IMR-90 (cell line): Measurements from ENCODE around the gene GAL3ST2. TPM values are rescaled to one million over a fixed set of nuclear protein-coding genes. Genes with fewer than 3 reads are reported as not detected.

Source experiments
- ATAC-seq: fragments of 200-7000 bp; cut with Tn5 transposase; 2 replicates; pipeline ENCODE4 v1.9.1; 2020; ENCODE audit warnings: low read depth, mild to moderate bottlenecking, moderate library complexity
- BruUV-seq: library from RNA; stranded (reverse); fragments of 400-500 nt; replicated peaks from 2 replicates; lab custom pipeline; 2021; lab: Mats Ljungman, UMichigan
- CTCF ChIA-PET: fragments of 300-600 bp; formaldehyde crosslinking; extraction: SDS; loops from one replicate; lab custom pipeline; 2021; ENCODE audit warnings: antibody characterized with exemption; lab: Yijun Ruan, JAX
- POLR2A ChIA-PET: fragments of 300-600 bp; sonication (Branson Sonifier 250); formaldehyde crosslinking; loops from one replicate; lab custom pipeline; 2022; ENCODE audit warnings: antibody characterized with exemption; ENCODE audit not compliant: unreplicated experiment; lab: Charles Lee
- DNase-seq: peaks from one replicate; pipeline ENCODE4 v3.0.0; 2013
- H2AFZ ChIP-seq: replicated peaks from 2 replicates; pipeline ENCODE3; 2013; ENCODE audit warnings: low read length, mild to moderate bottlenecking; ENCODE audit not compliant: poor library complexity
- H2AK5ac ChIP-seq: 2 replicates; pipeline ENCODE4 v1.6.1; 2013; ENCODE audit warnings: low read depth, low read length, inconsistent platforms
- H2AK9ac ChIP-seq: replicated peaks from 2 replicates; pipeline ENCODE3; 2013; ENCODE audit warnings: mild to moderate bottlenecking, low read depth, low read length, moderate library complexity; ENCODE audit not compliant: poor library complexity
- H2BK120ac ChIP-seq: 2 replicates; pipeline ENCODE4 v1.6.1; 2013; ENCODE audit warnings: low read depth, low read length, inconsistent platforms
- H2BK15ac ChIP-seq: 3 replicates; pipeline ENCODE4 v1.6.1; 2013; ENCODE audit warnings: low read depth, low read length, inconsistent platforms
- H2BK20ac ChIP-seq: 2 replicates; pipeline ENCODE4 v1.6.1; 2013; ENCODE audit warnings: low read depth, mild to moderate bottlenecking, inconsistent platforms, low read length, moderate library complexity
- H2BK5ac ChIP-seq: 2 replicates; pipeline ENCODE4 v1.6.1; 2013; ENCODE audit warnings: mild to moderate bottlenecking, low read depth, low read length, inconsistent platforms; ENCODE audit not compliant: poor library complexity, severe bottlenecking
- H3K14ac ChIP-seq: replicated peaks from 2 replicates; pipeline ENCODE4 v1.6.1; 2013; ENCODE audit warnings: low read depth, low read length, inconsistent platforms
- H3K18ac ChIP-seq: 2 replicates; pipeline ENCODE4 v1.6.1; 2013; ENCODE audit warnings: low read depth, low read length, control low read depth
- H3K23ac ChIP-seq: 2 replicates; pipeline ENCODE4 v1.6.1; 2013; ENCODE audit warnings: low read depth, low read length, inconsistent platforms
- H3K27ac ChIP-seq: 2 replicates; pipeline ENCODE4 v1.5.1; 2013; ENCODE audit warnings: mild to moderate bottlenecking, control low read depth, low read length; ENCODE audit not compliant: insufficient read depth
- H3K27me3 ChIP-seq: 2 replicates; pipeline ENCODE4 v1.6.1; 2013; ENCODE audit warnings: low read length; ENCODE audit not compliant: control insufficient read depth, insufficient read depth
- H3K36me3 ChIP-seq: 2 replicates; pipeline ENCODE4 v1.6.1; 2013; ENCODE audit warnings: low read length, mixed read lengths; ENCODE audit not compliant: control insufficient read depth, insufficient read depth
- H3K4ac ChIP-seq: 2 replicates; pipeline ENCODE4 v1.6.1; 2013; ENCODE audit warnings: low read depth, low read length, inconsistent platforms
- H3K4me1 ChIP-seq: 2 replicates; pipeline ENCODE4 v1.6.1; 2013; ENCODE audit warnings: low read length, mixed read lengths; ENCODE audit not compliant: control insufficient read depth, insufficient read depth
- H3K4me2 ChIP-seq: 2 replicates; pipeline ENCODE4 v1.6.1; 2013; ENCODE audit warnings: low read depth, mild to moderate bottlenecking, control low read depth, low read length, moderate library complexity
- H3K4me3 ChIP-seq: 2 replicates; pipeline ENCODE4 v1.5.1; 2013; ENCODE audit warnings: low read depth, mild to moderate bottlenecking, control low read depth, low read length, moderate library complexity; ENCODE audit not compliant: insufficient read depth
- H3K56ac ChIP-seq: 2 replicates; pipeline ENCODE4 v1.6.1; 2013; ENCODE audit warnings: low read length, inconsistent platforms; ENCODE audit not compliant: insufficient read depth; ENCODE audit errors: extremely low read depth
- H3K79me1 ChIP-seq, 2 experiments: 2 replicates each; pipeline ENCODE4 v1.6.1; 2013; ENCODE audit warnings: low read length in 2 of 2, inconsistent platforms in 1 of 2, low read depth in 1 of 2
- H3K9ac ChIP-seq: 2 replicates; pipeline ENCODE4 v1.6.1; 2013; ENCODE audit warnings: low read depth, low read length, control low read depth
- H3K9me1 ChIP-seq: 2 replicates; pipeline ENCODE4 v1.6.1; 2013; ENCODE audit warnings: low read length, inconsistent platforms; ENCODE audit not compliant: insufficient read depth
- H3K9me3 ChIP-seq: 2 replicates; pipeline ENCODE4 v1.6.1; 2013; ENCODE audit warnings: low read length; ENCODE audit not compliant: control insufficient read depth, insufficient read depth
- H4K20me1 ChIP-seq: 2 replicates; pipeline ENCODE4 v1.6.1; 2013; ENCODE audit warnings: low read length, inconsistent platforms; ENCODE audit not compliant: insufficient read depth
- H4K5ac ChIP-seq: 2 replicates; pipeline ENCODE4 v1.6.1; 2013; ENCODE audit warnings: mild to moderate bottlenecking, low read depth, low read length, control low read depth
- H4K8ac ChIP-seq, 2 experiments: 2 replicates each; pipeline ENCODE4 v1.6.1; 2013; ENCODE audit warnings: low read depth in 2 of 2, low read length in 2 of 2, control low read depth in 1 of 2, inconsistent platforms in 1 of 2
- H4K91ac ChIP-seq: 2 replicates; pipeline ENCODE4 v1.6.1; 2013; ENCODE audit warnings: low read depth, low read length, inconsistent platforms; ENCODE audit not compliant: insufficient read depth
- BHLHE40 ChIP-seq: fragments of 150-350 bp; IDR thresholded peaks from 2 replicates; pipeline ENCODE4 v1.6.1; 2016; ENCODE audit warnings: mild to moderate bottlenecking, low read depth, low read length
- CEBPB ChIP-seq: IDR thresholded peaks from 2 replicates; pipeline ENCODE4 v1.6.1; 2012; ENCODE audit warnings: low read depth, low read length, improper control_type of control experiment
- FOS ChIP-seq: fragments of 150-350 bp; IDR thresholded peaks from 2 replicates; pipeline ENCODE4 v1.6.1; 2016; ENCODE audit warnings: low read depth, low read length
- MAFK ChIP-seq: IDR thresholded peaks from 2 replicates; pipeline ENCODE4 v1.6.1; 2012; ENCODE audit warnings: low read depth, low read length, improper control_type of control experiment
- MAZ ChIP-seq: IDR thresholded peaks from 2 replicates; pipeline ENCODE4 v1.6.1; 2012; ENCODE audit warnings: low read depth, mild to moderate bottlenecking, low read length, improper control_type of control experiment, moderate library complexity, borderline replicate concordance
- MXI1 ChIP-seq: IDR thresholded peaks from 2 replicates; pipeline ENCODE4 v1.6.1; 2012; ENCODE audit warnings: low read depth, mild to moderate bottlenecking, low read length, moderate library complexity, borderline replicate concordance
- NFE2L2 ChIP-seq: fragments of 150-350 bp; IDR thresholded peaks from 2 replicates; pipeline ENCODE4 v1.6.1; 2016; ENCODE audit warnings: low read depth, mild to moderate bottlenecking, low read length
- POLR2A ChIP-seq: IDR thresholded peaks from 2 replicates; pipeline ENCODE4 v1.6.1; 2012; ENCODE audit warnings: mild to moderate bottlenecking, low read depth, low read length
- RAD21 ChIP-seq: IDR thresholded peaks from 2 replicates; pipeline ENCODE4 v1.6.1; 2012; ENCODE audit warnings: low read length, improper control_type of control experiment
- RFX5 ChIP-seq: IDR thresholded peaks from 2 replicates; pipeline ENCODE4 v1.8.0; 2012; ENCODE audit warnings: low read depth, mild to moderate bottlenecking, low read length, moderate library complexity
- SMC3 ChIP-seq: fragments of 150-350 bp; IDR thresholded peaks from 2 replicates; pipeline ENCODE4 v1.6.1; 2016; ENCODE audit warnings: low read depth, mild to moderate bottlenecking, antibody characterized with exemption, low read length, moderate library complexity
- WGBS, 2 experiments: methylation state at CpG; one replicate each; pipeline versions ENCODE4 v1.1.5 to v1.1.7; 2013; ENCODE audit warnings: missing lambda C conversion rate in 2 of 2; ENCODE audit not compliant: insufficient read length in 1 of 2; ENCODE audit errors: extremely low coverage in 2 of 2; 5-methylcytosine and 5-hydroxymethylcytosine counted together
- dilution Hi-C: fragments of 300-500 bp; cut with HindIII; formaldehyde crosslinking; loops from one replicate; pipeline ENCODE4 v1.14.3; 2018; ENCODE audit warnings: low sequenced_read_pairs; ENCODE audit not compliant: unreplicated experiment
- in situ Hi-C: fragments of 300-500 bp; cut with MboI; formaldehyde crosslinking; loops from 3 replicates; pipeline ENCODE4 v1.14.3; 2019; ENCODE audit warnings: low sequenced_read_pairs, inconsistent platforms, mixed read lengths
- intact Hi-C: fragments of 100-400 bp; cut with micrococcal nuclease; formaldehyde crosslinking; loops from 2 replicates; pipeline ENCODE4 v1.10.0; 2022
- polyA plus RNA-seq, 3 experiments: library from polyadenylated mRNA; depleted of rRNA; stranded (reverse); fragments of >200 nt; gene quantifications; 2 replicates each; pipeline ENCODE4 v1.2.3, GENCODE V29; 2012; ENCODE audit warnings: low replicate concordance in 1 of 3
- total RNA-seq: library from RNA; depleted of rRNA; stranded (reverse); fragments of >200 nt; gene quantifications from 2 replicates; pipeline ENCODE4 v1.2.3, GENCODE V29; 2012
- TF ChIP-seq, protein P1 (sequence below): fragments of 150-350 bp; IDR thresholded peaks from 2 replicates; pipeline ENCODE4 v1.6.1; 2016; ENCODE audit warnings: low read depth, mild to moderate bottlenecking, low read length, moderate library complexity, borderline replicate concordance
- TF ChIP-seq, protein P2 (sequence below): fragments of 150-350 bp; IDR thresholded peaks from 2 replicates; pipeline ENCODE4 v1.6.1; 2017; ENCODE audit warnings: mild to moderate bottlenecking, antibody characterized with exemption, low read length, low read depth

Gene GAL3ST2
- total and polyA plus RNA-seq, 2 of the 4 experiments (the other 2 are of a cell fraction) = 0.07 TPM; not detected in 1

DNA sequence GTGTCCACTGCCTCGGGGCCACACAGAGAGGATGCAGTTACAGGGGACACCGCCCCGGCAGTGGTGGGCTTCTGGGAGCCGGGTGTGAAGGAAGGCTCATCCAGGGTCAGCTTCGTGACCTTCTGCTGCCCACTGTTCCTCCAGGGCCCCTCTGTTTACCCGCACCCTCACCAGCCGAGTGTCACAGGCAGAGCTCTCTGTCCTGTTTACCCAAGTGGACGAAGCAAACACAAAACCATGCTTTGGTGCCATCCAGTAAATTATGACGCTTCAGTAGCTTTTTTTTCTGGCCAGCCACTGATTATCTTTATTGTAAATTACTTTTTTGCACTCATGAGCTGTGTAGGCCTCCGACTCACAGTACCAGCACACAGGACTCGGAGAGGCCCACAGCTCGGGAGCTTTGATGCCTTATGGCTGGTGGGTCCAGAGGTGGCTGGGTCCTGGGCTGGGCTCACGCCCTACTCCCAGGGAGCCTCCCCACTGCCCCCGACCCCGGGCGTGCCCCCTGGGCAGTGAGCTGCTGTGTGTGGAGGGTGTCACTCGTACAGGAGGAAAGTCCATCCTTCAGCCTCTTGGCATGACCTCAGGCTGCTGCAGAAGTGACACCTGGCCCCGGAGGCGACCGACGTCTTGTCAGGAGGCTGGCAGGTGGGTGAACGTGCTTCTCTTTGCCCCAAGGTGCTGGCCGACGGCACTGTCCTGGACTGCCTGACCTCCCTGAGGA, 32.4 kb upstream of the GAL3ST2 start (continued):
- TF ChIP-seq, protein P1, sequence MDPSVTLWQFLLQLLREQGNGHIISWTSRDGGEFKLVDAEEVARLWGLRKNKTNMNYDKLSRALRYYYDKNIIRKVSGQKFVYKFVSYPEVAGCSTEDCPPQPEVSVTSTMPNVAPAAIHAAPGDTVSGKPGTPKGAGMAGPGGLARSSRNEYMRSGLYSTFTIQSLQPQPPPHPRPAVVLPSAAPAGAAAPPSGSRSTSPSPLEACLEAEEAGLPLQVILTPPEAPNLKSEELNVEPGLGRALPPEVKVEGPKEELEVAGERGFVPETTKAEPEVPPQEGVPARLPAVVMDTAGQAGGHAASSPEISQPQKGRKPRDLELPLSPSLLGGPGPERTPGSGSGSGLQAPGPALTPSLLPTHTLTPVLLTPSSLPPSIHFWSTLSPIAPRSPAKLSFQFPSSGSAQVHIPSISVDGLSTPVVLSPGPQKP = no peak

DNA sequence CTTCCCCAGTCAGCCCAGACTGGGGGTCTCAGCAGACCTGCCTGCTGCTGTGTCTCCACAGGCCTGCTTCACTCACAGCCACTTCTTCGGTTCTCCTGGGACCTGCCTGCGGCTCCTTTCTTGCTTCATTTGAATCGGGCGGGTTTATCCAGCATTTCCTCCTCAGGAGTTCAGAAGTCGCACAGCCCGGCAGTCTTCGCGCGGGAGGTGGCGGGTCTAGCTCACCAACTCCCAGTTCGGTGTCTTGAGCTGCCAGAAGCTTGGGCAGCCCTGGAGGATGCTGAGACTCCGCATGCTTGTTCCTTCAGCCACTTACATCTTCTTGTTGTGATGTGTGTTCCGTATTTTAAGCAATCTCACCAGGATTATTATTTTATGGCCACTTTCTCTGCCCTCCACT, 31.3 kb upstream of the GAL3ST2 start:
- no peak for DNase-seq
- intact Hi-C loops = no loop called here
- no peak overlapping the region for H4K91ac ChIP-seq
- 100% methylated on average over 5 of the region's 13 CpGs; no CpG with 5 or more reads in 1 of the 2 experiments for WGBS, 2 experiments
- BruUV-seq = no TSS peak
- H3K23ac ChIP-seq = no peak overlapping the region
- no peak overlapping the region for H2BK5ac ChIP-seq
- H3K56ac ChIP-seq = no peak overlapping the region
- no peak overlapping the region for H3K9ac ChIP-seq
- H4K20me1 ChIP-seq = peaks cover 7% of the 10 kb centered on the region
- H3K4me1 ChIP-seq = no peaks in the 10 kb centered on the region
- no peaks in the 10 kb centered on the region for H3K27me3 ChIP-seq
- ChIA-PET POLR2A (no interaction called here), CTCF (no interaction called here)
- no peak overlapping the region for H3K4me3 ChIP-seq
- ATAC-seq = no peak
- H3K14ac ChIP-seq = no peak overlapping the region
- dilution Hi-C loops = no loop called here
- no peak overlapping the region for H3K4me2 ChIP-seq
- no peak overlapping the region for H2BK120ac ChIP-seq
- H2AK5ac ChIP-seq = no peak overlapping the region
- H3K9me3 ChIP-seq = 0 out of 2 replicates have a peak, but pooled peaks cover 2% of the 10 kb centered on the region
- no peak overlapping the region for H2BK20ac ChIP-seq
- H3K79me1 ChIP-seq = peaks cover 2 to 4% of the 10 kb centered on the region in 2 experiments; a peak in 3 of 4 replicates
- no peak overlapping the region for H4K8ac ChIP-seq
- no peak overlapping the region for H3K18ac ChIP-seq
- no peak overlapping the region for H3K27ac ChIP-seq
- peaks cover 5% of the 10 kb centered on the region for H3K9me1 ChIP-seq
- H3K36me3 ChIP-seq = peaks cover 48% of the 10 kb centered on the region
- H3K4ac ChIP-seq = no peak overlapping the region
- H2BK15ac ChIP-seq = no peak overlapping the region
- H2AFZ ChIP-seq = no peak overlapping the region
- H2AK9ac ChIP-seq = no peak overlapping the region
- in situ Hi-C loops = no loop called here
- no peak overlapping the region for H4K5ac ChIP-seq
- TF ChIP-seq BHLHE40 (no peak), RFX5 (no peak), RAD21 (no peak), MAZ (no peak), NFE2L2 (no peak), POLR2A (no peak), MXI1 (no peak), SMC3 (no peak), MAFK (no peak), CEBPB (no peak), FOS (no peak)
- TF ChIP-seq, protein P1 = no peak
- TF ChIP-seq, protein P2, sequence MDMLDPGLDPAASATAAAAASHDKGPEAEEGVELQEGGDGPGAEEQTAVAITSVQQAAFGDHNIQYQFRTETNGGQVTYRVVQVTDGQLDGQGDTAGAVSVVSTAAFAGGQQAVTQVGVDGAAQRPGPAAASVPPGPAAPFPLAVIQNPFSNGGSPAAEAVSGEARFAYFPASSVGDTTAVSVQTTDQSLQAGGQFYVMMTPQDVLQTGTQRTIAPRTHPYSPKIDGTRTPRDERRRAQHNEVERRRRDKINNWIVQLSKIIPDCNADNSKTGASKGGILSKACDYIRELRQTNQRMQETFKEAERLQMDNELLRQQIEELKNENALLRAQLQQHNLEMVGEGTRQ = no peak
